ENCODE data around the gene BICD2. TPM values are rescaled to one million over a fixed set of nuclear protein-coding genes. Genes with fewer than 3 reads are reported as not detected.

Gene BICD2
- total and polyA plus RNA-seq, 2 of the 13 experiments (the other 11 are each of a cell fraction or from before 2014, with no cell fraction given) = 5.1 to 17.4 TPM

- TF ChIP-seq NR2F2 (IDR thresholded peaks at IDR 0.05; ENCODE audit: borderline replicate concordance, low read depth) (0 out of 2 replicates have a peak, but pooled peaks have one; percentile 17), FOXK1 (CRISPR knock-in tag; IDR thresholded peaks at IDR 0.05; ENCODE audit: borderline replicate concordance, low read depth) (no peak), ETV5 (CRISPR knock-in tag; IDR thresholded peaks at IDR 0.05; ENCODE audit: borderline replicate concordance) (peak; percentile 70; the same call in 1 of the 2 replicates), IKZF5 (CRISPR knock-in tag; IDR thresholded peaks at IDR 0.05) (peak; percentile 75; the same call in 1 of the 2 replicates), NR2F6 (IDR thresholded peaks at IDR 0.05) (peak; percentile 85), NR2F6 (CRISPR knock-in tag; IDR thresholded peaks at IDR 0.05) (peak; percentile 88), TOE1 (CRISPR knock-in tag; IDR thresholded peaks at IDR 0.05) (no peak), ZMYM3 (CRISPR knock-in tag; IDR thresholded peaks at IDR 0.05) (no peak), RBFOX2 (IDR thresholded peaks at IDR 0.05; ENCODE audit: low read depth, low read length) (no peak), RAD21 (CRISPR knock-in tag; IDR thresholded peaks at IDR 0.05) (no peak), ZNF232 (CRISPR knock-in tag; IDR thresholded peaks at IDR 0.05; ENCODE audit: borderline replicate concordance) (no peak), PAXIP1 (CRISPR knock-in tag; conservative IDR thresholded peaks at IDR 0.05) (no peak; the same call in 1 of the 2 replicates), ZNF276 (CRISPR knock-in tag; IDR thresholded peaks at IDR 0.05; ENCODE audit: low read depth) (no peak), ZNF256 (CRISPR knock-in tag; conservative IDR thresholded peaks at IDR 0.05) (no peak), ZNF687 (CRISPR knock-in tag; IDR thresholded peaks at IDR 0.05) (peak; percentile 73), GATA4 (IDR thresholded peaks at IDR 0.05; ENCODE audit: borderline replicate concordance, low read depth) (no peak), ZNF383 (CRISPR knock-in tag; IDR thresholded peaks at IDR 0.05; ENCODE audit: borderline replicate concordance) (no peak), NFIB (CRISPR knock-in tag; IDR thresholded peaks at IDR 0.05; ENCODE audit: borderline replicate concordance) (no peak)
Observed at GRCh38 chr9:92746567-92747458, 17.8 kb downstream of the BICD2 start (continued).

Measured in HepG2 (cell line).